ENCODE data around the gene LHPP. TPM values are rescaled to one million over a fixed set of nuclear protein-coding genes. Genes with fewer than 3 reads are reported as not detected.

Gene LHPP
- total RNA-seq, 1 experiment from 2014 or later: 3.7 TPM

DNA sequence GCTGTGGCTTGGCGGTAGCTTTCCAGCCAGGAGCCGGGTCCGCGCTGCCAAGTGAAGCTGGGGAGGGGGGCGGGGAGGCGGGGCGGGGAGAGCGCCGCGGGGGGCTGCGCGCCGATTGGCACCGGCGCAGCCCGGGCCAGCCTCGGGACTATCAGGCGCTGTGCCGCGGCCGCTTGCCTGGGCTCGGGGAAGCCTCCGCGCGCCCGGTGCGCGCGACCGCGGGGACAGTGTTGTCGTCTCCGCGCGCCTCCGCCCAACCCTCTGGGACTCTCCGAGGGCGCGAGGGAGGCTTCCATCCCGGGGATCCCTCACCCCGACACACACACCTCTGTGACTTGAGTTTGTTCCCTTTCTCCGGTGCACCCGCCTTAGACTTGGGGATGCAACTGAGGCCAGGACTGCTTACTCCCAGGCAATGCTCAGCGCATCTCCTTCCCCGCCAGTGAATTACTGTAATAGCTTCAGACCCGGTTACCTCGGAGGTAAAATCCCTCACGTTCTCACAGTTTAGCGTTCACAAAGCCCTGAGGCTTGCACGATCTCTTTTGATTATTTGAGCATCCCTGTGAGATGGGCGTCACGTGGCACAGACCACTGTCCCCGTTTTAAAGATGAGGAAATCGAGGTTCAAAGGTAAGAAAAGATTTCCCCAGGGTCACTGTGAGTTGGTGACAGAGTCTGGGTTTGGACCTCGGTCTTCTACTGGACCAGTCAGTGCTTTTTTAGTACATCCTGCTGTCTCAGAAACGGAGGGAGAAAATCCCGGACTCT is 11.4 kb upstream of the LHPP start, which contains the start of gene NKX1-2:
Gene NKX1-2, minus strand, starts transcription at position 24 of the 771 bp plus-strand sequence. CDS start 92 bp downstream, outside the sequence.
- intact Hi-C loops (cut with micrococcal nuclease): no loop called here
- DNase-seq (ENCODE audit: unreplicated experiment): no peak
- Mint-ChIP-seq H3K36me3 (ENCODE audit: insufficient read depth, unreplicated experiment) (no peaks in the 10 kb centered on the region), H3K4me3 (ENCODE audit: unreplicated experiment) (peak within 1 kb of the TSS; percentile 63), H3K4me1 (ENCODE audit: insufficient read depth, unreplicated experiment) (peaks cover 6% of the 10 kb centered on the region), H3K27ac (ENCODE audit: low read depth, unreplicated experiment) (no peak within 1 kb of the TSS), H3K27me3 (ENCODE audit: insufficient read depth, unreplicated experiment) (peaks cover 41% of the 10 kb centered on the region), H3K9me3 (ENCODE audit: unreplicated experiment) (no peaks in the 10 kb centered on the region)
- TF ChIP-seq, protein P1, sequence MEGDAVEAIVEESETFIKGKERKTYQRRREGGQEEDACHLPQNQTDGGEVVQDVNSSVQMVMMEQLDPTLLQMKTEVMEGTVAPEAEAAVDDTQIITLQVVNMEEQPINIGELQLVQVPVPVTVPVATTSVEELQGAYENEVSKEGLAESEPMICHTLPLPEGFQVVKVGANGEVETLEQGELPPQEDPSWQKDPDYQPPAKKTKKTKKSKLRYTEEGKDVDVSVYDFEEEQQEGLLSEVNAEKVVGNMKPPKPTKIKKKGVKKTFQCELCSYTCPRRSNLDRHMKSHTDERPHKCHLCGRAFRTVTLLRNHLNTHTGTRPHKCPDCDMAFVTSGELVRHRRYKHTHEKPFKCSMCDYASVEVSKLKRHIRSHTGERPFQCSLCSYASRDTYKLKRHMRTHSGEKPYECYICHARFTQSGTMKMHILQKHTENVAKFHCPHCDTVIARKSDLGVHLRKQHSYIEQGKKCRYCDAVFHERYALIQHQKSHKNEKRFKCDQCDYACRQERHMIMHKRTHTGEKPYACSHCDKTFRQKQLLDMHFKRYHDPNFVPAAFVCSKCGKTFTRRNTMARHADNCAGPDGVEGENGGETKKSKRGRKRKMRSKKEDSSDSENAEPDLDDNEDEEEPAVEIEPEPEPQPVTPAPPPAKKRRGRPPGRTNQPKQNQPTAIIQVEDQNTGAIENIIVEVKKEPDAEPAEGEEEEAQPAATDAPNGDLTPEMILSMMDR (IDR thresholded peaks at IDR 0.05; ENCODE audit: unreplicated experiment): no peak
- BruUV-seq (replicated peaks): no TSS peak
- CTCF ChIA-PET: no interaction called here
- POLR2A ChIA-PET: interaction anchor here (0.6 to 0.8 kb wide), 3 partner anchors 31 to 646 kb away, joined by 3 to 4 read pairs (median 4); partner anchors contain the start of gene OAT

DNA sequence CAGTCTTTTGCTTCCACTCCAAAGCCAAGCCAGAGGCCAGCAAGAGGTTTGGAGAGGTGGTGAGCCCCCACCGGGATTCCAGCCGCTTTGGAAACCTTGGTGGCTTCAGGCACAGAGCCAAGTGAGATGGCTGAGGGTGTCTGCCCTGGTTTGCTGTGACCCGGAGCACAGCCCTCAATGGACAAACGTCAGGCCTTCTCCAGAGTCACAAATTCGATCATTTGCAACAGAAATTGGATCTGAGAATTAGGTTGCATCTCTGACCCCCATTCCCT is 10.9 kb upstream of the LHPP start:
- DNase-seq (ENCODE audit: unreplicated experiment): no peak
- TF ChIP-seq, protein P1 (IDR thresholded peaks at IDR 0.05; ENCODE audit: unreplicated experiment): no peak
- ChIA-PET POLR2A (no interaction called here), CTCF (no interaction called here)
- Mint-ChIP-seq H3K4me3 (ENCODE audit: unreplicated experiment) (peak overlapping the region; percentile 63), H3K27ac (ENCODE audit: low read depth, unreplicated experiment) (no peak overlapping the region), H3K4me1 (ENCODE audit: insufficient read depth, unreplicated experiment) (peaks cover 6% of the 10 kb centered on the region), H3K27me3 (ENCODE audit: insufficient read depth, unreplicated experiment) (peaks cover 46% of the 10 kb centered on the region), H3K9me3 (ENCODE audit: unreplicated experiment) (no peaks in the 10 kb centered on the region), H3K36me3 (ENCODE audit: insufficient read depth, unreplicated experiment) (no peaks in the 10 kb centered on the region)
- intact Hi-C loops (cut with micrococcal nuclease): no loop called here
- BruUV-seq (replicated peaks): no TSS peak

- no TSS peak for BruUV-seq (replicated peaks)
- CTCF ChIA-PET: interaction anchor here (0.6 kb wide), 1 partner anchor 12 kb away, joined by 5 read pairs; no protein-coding TSS in a partner anchor
- POLR2A ChIA-PET: no interaction called here
- Mint-ChIP-seq H3K27ac (ENCODE audit: low read depth, unreplicated experiment) (no peak overlapping the region), H3K27me3 (ENCODE audit: insufficient read depth, unreplicated experiment) (peaks cover 52% of the 10 kb centered on the region), H3K9me3 (ENCODE audit: unreplicated experiment) (no peaks in the 10 kb centered on the region), H3K4me1 (ENCODE audit: insufficient read depth, unreplicated experiment) (peaks cover 6% of the 10 kb centered on the region), H3K4me3 (ENCODE audit: unreplicated experiment) (no peak overlapping the region), H3K36me3 (ENCODE audit: insufficient read depth, unreplicated experiment) (no peaks in the 10 kb centered on the region)
- intact Hi-C loops (cut with micrococcal nuclease): no loop called here
- TF ChIP-seq, protein P1 (IDR thresholded peaks at IDR 0.05; ENCODE audit: unreplicated experiment): no peak
- no peak for DNase-seq (ENCODE audit: unreplicated experiment)
Observed at GRCh38 chr10:124451276-124451675, 10.3 kb upstream of the LHPP start.

- TF ChIP-seq, protein P1 (IDR thresholded peaks at IDR 0.05; ENCODE audit: unreplicated experiment): no peak
- BruUV-seq (replicated peaks): no TSS peak
- Mint-ChIP-seq H3K27me3 (ENCODE audit: insufficient read depth, unreplicated experiment) (peaks cover 54% of the 10 kb centered on the region), H3K4me3 (ENCODE audit: unreplicated experiment) (no peak overlapping the region), H3K4me1 (ENCODE audit: insufficient read depth, unreplicated experiment) (peaks cover 4% of the 10 kb centered on the region), H3K9me3 (ENCODE audit: unreplicated experiment) (no peaks in the 10 kb centered on the region), H3K27ac (ENCODE audit: low read depth, unreplicated experiment) (no peak overlapping the region), H3K36me3 (ENCODE audit: insufficient read depth, unreplicated experiment) (no peaks in the 10 kb centered on the region)
- ChIA-PET CTCF (no interaction called here), POLR2A (interaction anchor here (0.6 kb wide), 1 partner anchor 261 kb away, joined by 3 read pairs; no protein-coding TSS in a partner anchor)
- intact Hi-C loops (cut with micrococcal nuclease): no loop called here
- no peak for DNase-seq (ENCODE audit: unreplicated experiment)
Observed at GRCh38 chr10:124453960-124454610, 7.5 kb upstream of the LHPP start.
